NCI-H345 (cell line): ENCODE data around the gene TNFRSF18.
"Not testable (repeated sequence)": the region's sequence is repeated elsewhere in the genome, so short reads cannot be mapped to it uniquely, and the experiment has no call there.

Source experiments
- DNase-seq: peaks from one replicate; lab custom pipeline; 2025; lab: John Stamatoyannopoulos, UW

TNFRSF18 gene

DNA sequence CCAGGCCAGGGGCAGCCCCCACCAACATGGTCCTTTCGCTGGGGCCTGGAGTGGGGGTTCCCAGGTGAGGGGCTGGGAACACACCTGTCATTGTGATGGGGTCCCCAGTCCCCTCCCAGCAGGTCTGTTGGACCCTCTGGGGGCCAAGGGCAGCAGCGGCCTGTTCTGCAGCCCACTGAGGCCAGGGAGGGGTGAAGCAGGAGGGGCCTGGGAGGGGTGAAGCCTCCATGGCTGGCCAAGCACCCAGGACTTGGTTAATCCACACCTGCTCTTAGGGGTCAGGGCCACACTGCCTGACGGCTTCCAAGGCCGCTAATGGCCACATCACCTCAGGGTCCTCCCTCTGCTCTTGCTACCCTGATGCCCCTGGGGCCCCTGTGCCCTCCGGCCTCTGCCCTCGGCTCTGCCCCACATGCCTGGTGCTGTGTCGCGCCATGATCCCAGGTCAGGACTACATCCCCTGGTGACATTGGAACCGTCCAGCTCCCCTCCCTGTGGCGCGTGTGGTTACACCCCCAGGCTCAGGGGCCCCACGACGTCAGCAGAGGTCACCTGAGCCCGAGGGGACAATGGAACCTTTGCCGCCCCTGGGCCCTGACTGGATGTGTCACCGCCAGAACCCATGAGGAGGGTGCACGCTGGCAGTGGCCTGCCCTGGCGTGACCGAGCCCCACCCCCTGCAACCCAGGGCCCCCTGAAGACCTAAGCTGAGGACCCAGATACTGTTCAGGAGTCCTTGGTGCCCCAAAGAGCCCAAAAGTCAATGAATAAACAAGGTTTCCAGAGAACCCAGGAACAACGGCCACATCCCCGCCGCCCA is 7.0 kb downstream of the TNFRSF18 start:
- DNase-seq = no peak

DNA sequence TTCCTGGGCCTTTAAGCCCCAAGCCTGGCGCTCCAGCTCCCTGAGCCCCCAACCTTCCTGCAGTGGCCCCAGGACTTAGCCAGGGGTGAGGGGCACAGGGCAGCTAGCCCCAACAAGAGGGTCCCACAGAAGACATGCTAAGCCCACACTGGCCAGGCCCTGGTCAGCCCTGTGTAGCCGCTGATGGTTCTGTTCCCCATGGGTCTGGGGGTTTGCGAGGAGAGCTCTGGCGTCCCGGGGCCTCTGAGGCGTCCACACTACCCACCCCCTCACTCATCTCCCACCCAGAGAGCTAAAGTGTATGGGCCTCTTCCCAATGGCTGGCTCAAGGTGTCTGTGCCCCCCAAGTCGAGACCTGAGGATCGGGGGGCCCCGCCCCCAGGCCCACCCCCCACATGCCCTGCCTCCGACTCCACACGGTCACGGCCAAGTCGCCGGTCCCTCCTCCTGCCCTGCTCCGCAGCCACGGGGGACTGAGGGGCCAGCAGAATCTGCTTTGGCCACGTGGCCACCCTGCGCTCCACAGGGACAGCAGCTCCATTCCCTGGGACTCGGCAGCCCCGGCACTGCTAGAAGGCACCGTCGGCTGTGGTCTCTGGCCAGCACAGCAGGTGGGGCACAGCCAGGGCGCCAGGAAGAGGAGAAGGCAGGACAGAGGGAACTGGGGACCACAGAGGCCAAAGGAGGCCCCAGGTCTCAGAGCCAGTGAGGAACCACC is 7.8 kb downstream of the TNFRSF18 start:
- DNase-seq = no peak

- DNase-seq = no peak
Measured at GRCh38 chr1:1197551-1198422, 8.6 kb downstream of the TNFRSF18 start.

GRCh38 chr1:1197188-1197500 is 9.2 kb downstream of the TNFRSF18 start:
- no peak for DNase-seq

GRCh38 chr1:1196431-1197187 is 9.8 kb downstream of the TNFRSF18 start:
- no peak for DNase-seq

DNA sequence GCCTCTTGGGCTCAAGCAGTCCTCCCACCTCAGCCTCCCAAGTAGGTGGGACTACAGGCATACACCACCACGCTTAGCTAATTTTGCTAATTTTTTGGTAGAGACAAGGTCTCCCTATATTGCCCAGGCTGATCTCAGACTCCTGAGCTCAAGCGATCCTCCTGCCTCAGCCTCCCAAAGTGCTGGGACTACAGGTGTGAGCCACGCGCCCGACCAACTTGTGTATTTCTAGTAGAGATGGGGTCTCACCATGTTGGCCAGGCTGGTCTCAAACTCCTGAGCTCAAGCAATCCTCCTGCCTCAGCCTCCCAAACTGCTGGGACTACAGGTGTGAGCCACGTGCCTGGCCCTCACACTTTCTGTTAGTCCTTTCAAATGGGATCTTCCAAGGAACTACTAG is 10.7 kb downstream of the TNFRSF18 start:
- DNase-seq = not testable (repeated sequence)

DNA sequence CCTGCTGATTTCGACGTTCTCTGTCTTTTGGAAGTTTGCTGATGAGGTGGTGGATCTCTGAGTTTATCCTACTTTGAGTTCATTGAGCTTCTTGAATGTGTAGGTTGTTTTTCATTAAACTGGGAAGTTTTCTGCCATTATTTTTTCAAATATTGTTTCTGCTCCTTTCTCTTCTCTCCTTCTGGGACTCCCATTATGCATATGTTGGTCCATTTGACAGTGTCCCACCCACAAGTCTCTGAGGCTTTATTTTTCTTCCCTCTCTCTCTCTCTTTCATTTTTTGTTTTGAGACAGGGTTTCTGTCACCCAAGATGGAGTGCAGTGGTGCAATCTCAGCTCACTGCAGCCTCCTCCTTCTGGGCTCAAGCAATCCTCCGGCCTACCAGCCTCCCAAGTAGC is 11.7 kb downstream of the TNFRSF18 start:
- DNase-seq = no peak

DNA sequence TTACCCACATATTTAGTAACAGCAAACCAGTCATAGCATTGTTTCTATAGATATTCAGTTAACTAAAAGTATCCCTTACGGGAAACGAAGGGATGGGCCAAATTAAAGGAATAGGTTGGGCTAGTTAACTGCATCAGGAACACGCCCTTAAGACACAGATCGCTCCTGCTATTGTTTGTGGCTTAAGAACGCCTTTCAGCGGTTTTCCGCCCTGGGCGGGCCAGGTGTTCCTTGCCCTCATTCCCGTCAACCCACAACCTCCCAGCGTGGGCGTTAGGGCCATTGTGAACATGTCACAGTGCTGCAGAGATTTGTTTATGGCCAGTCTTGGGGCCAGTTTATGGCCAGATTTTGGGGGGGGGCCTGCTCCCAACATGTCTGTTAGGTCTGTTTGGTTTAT is 14.7 kb downstream of the TNFRSF18 start:
- DNase-seq = no peak

DNA sequence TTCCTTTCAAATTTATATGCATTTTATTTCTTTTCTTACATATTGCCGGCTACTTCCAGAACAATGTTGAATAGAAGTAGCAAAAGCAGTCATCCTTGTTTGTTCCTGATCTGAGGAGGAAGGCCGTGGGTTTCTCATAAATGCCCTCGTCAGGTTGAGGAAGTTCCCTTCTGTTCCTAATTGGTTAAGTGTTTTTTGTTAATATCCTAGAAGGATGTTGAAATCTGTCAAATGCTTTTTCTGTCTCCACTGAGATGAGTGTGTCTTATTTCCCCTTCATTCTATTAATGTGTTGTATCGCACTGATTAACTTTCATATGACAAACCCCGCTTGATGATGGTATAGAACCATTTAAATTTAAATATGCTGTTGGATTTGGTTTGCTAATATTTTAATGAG is 17.3 kb downstream of the TNFRSF18 start:
- no peak for DNase-seq

GRCh38 chr1:1187938-1188337 is 18.5 kb downstream of the TNFRSF18 start:
- DNase-seq = no peak

- DNase-seq = no peak
Measured at GRCh38 chr1:1185101-1185765, 21.2 kb downstream of the TNFRSF18 start.

DNA sequence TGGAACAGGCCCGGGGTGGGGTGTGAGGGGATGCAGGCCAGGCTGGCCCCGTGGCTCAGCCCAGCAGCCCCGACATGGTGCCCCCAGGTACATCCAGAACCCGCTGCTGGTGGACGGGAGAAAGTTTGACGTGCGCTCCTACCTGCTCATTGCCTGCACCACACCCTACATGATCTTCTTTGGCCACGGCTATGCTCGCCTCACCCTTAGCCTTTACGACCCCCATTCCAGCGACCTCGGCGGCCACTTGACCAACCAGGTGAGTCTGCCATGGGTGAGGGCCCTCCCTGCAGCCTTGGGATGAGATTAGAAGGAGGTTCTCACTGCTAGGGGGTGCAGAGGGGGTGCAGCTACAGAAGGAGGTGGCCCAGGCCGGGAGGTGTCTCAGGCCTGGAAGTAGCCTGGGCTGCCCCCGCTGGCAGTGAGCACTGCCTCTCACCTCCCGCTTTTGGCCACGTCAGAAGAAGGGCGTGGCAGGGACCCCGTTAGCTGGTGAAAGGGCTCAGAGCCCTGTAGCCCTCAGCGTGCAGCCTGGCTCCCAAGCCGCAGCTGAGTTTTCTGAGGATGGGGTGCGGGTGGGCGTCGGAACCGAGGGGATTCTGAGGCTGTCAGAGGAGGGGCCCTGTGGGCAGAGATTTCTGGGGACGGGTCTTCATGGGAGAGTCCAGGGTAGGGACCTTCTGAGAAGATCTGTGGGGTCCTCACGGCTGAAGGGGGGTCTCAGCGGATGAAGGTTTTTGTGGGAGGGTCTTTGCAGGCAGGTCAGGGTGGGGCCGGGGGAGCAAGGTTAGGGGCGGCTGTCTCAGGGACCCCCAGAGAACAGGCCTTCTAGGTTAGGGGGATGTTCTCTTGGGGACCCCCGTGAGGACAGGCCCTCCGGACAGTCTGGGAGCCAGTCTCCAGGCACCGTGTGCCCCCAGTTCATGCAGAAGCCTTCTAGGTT is 22.3 kb downstream of the TNFRSF18 start:
- no peak for DNase-seq

DNA sequence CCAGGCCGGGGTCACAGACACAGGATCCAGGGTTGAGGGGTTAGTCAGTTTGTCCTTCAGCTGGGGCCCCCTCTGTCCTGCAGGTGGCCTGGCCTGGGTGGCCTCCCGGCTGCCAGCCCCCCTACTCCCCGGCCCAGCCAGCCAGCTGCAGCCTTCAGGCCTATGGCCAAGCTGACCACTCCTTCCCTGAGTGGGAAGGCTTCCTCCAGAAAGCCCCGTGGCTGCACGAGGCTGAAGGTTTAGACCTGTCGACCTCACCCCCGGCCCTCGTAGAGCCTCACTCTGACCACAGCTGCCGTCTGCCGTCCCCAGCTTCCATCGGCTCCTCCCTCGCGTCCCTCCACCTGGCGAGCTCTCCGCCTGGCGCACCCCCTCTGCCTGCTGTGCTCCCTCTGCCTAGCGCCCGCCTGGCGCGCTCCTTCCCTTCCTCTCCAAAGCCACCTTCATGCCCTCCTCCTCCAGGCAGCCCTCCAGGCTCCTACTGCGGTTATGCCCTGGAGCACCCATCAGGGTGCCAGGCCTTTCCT is 23.1 kb downstream of the TNFRSF18 start:
- no peak for DNase-seq

DNA sequence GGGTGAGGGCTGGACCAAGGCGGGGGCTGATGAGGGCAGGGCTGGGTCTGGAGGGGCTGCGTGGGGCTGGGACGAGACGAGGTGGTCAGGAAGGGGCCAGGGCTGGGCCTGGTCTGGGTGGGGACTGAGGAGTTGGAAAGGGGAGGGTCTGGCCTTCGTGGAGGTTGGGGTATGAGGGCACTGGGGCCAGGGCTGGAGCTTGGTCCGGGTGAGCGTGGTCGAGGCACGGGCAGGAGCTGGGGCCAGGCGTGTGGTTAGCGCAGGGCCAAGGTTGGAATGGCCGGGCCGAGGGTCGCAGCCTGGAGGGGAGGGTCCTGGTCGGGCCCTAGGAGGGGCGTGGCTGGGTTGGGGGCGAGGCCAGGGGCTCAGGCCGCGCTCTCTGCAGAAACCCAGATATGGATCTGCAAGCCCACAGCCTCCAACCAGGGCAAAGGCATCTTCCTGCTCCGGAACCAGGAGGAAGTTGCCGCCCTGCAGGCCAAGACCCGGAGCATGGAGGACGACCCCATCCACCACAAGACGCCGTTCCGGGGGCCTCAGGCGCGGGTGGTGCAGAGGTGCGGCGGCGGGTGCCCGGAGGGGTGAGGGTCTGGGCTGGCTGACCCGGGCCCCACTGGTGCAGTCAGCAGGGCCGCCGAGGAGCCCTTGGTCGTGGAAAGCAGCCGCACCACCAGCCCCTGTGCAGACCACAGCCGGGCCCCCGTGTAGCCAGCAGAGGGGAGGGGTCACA is 23.7 kb downstream of the TNFRSF18 start:
- DNase-seq = no peak

- no peak for DNase-seq
Measured at GRCh38 chr1:1181938-1182410, 24.4 kb downstream of the TNFRSF18 start.

- no peak for DNase-seq
Measured at GRCh38 chr1:1181129-1181937, 25.1 kb downstream of the TNFRSF18 start.

DNA sequence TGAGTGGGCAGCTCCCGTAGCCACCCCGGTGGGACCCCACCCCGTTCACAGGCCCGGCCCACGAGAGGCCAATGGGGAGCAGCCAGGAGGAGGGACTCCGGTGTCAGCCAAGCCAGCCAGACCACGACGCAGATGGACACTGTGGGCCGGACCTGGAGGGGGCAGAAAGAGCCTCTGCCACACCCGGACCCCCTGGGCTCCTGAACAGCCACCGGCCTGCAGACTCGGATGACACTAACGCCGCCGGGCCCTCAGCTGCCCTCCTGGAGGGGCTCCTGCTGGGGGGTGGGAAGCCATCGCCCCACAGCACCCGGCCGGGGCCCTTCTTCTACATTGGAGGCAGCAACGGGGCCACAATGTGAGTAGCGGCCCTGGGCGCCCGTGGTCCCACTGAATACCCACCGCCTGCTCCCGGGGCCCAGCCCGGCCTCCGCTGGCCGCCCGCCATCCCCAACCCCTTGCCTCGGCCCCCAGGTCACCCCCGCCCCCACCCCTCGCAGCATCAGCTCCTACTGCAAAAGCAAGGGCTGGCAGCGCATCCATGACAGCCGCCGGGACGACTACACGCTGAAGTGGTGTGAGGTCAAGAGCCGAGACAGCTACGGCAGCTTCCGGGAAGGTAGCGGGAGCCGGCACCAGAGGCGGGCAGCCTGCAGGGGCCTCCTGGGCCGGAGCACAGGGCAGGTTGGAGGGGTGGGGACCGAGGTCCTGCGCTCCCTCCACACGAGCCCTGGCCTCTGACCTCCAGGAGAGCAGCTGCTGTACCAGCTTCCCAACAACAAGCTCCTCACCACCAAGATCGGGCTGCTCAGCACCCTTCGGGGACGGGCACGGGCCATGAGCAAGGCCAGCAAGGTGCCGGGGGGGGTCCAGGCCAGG is 26.2 kb downstream of the TNFRSF18 start:
- DNase-seq = no peak
